Transverse colon (tissue), 4 donors: ENCODE data around the gene ARL9. TPM values are rescaled to one million over a fixed set of nuclear protein-coding genes. Genes with fewer than 3 reads are reported as not detected.

Source experiments
- DNase-seq: peaks from one replicate; pipeline ENCODE4 v3.0.0-alpha.2; 2019
- H3K27ac ChIP-seq, 4 donors: fragments of 200-600 bp; sonication (generic); 2 replicates each; pipeline ENCODE4 v1.5.1; 2016 to 2018; ENCODE audit warnings: inconsistent platforms in 4 of 4
- H3K27me3 ChIP-seq: fragments of 200-600 bp; sonication (generic); 2 replicates; pipeline ENCODE4 v1.5.1; 2017; ENCODE audit warnings: inconsistent platforms
- H3K36me3 ChIP-seq, 4 donors: fragments of 200-600 bp; sonication (generic); 2 replicates each; pipeline ENCODE4 v1.5.1; 2017 to 2019; ENCODE audit warnings: inconsistent platforms in 4 of 4
- H3K4me1 ChIP-seq, 4 donors: fragments of 200-600 bp; sonication (generic); 2 replicates each; pipeline ENCODE4 v1.5.1; 2017 to 2020; ENCODE audit warnings: inconsistent platforms in 4 of 4
- H3K4me3 ChIP-seq, 4 donors: fragments of 200-600 bp; sonication (generic); 1 replicate in 1 of 4; 2 replicates in 3 of 4; pipeline versions ENCODE4 v1.5.1 to v1.6.1; 2017 to 2019; ENCODE audit warnings: inconsistent platforms in 4 of 4
- H3K9me3 ChIP-seq, 2 donors: fragments of 200-600 bp; sonication (generic); 2 replicates each; pipeline ENCODE4 v1.5.1; 2017 to 2019; ENCODE audit warnings: inconsistent platforms in 2 of 2
- EP300 ChIP-seq: sonication (generic); formaldehyde crosslinking; IDR thresholded peaks from one replicate; pipeline ENCODE4 v1.6.1; 2017; ENCODE audit warnings: antibody characterized with exemption, low read depth
- POLR2A ChIP-seq: fragments of 450-650 bp; IDR thresholded peaks from one replicate; pipeline ENCODE4 v1.6.1; 2016; ENCODE audit warnings: antibody characterized with exemption, mild to moderate bottlenecking, moderate library complexity
- POLR2AphosphoS5 ChIP-seq, 3 donors: sonication (generic); formaldehyde crosslinking; IDR thresholded peaks; one replicate each; pipeline ENCODE4 v1.6.1; 2016; ENCODE audit warnings: antibody characterized with exemption in 3 of 3
- WGBS, 2 donors: methylation state at CpG; one replicate each; pipeline ENCODE4 v1.1.5; 2018; ENCODE audit warnings: low coverage in 1 of 2; 5-methylcytosine and 5-hydroxymethylcytosine counted together
- in situ Hi-C, 4 donors: fragments of 200-750 bp; cut with MboI; loops; one replicate each; pipeline versions ENCODE4 v1.15.0 to v1.15.1; 2017; ENCODE audit warnings: low sequenced_read_pairs in 3 of 4, low pct_ligation_motif_present in 1 of 4, low pct_unique_long_range_greater_than_20kb in 1 of 4
- intact Hi-C: fragments of 100-400 bp; cut with DNase I; formaldehyde crosslinking; loops from one replicate; pipeline ENCODE4 v1.15.1; 2023; ENCODE audit warnings: low total_unique reads
- total RNA-seq, 4 donors: library from RNA; depleted of rRNA; stranded (reverse); fragments of >200 nt; gene quantifications; one replicate each; pipeline ENCODE4 v1.1.0, GENCODE V29; 2016
- TF ChIP-seq, protein P1 (sequence below), 5 experiments: fragments of 200-600 bp in 3 of 5; fragments of 450-650 bp in 2 of 5; sonication (generic) in 3 of 5; IDR thresholded peaks; 1 replicate in 2 of 5; 2 replicates in 3 of 5; pipeline ENCODE4 v1.5.1; 2016 to 2017; ENCODE audit warnings: antibody characterized with exemption in 5 of 5, inconsistent platforms in 3 of 5, mild to moderate bottlenecking in 2 of 5, moderate library complexity in 1 of 5

ARL9 gene
- total RNA-seq, 4 donors from 2014 or later: not detected

- 95 to 100% methylated on average over 2 to 5 of the region's 5 CpGs for WGBS, 2 donors
- Histone ChIP-seq H3K27me3 (no peaks in the 10 kb centered on the region), H3K36me3 (peaks cover 0 to 68% (median 31%) of the 10 kb centered on the region in 4 donors), H3K27ac (no peak overlapping the region), H3K4me3 (no peak overlapping the region), H3K9me3 (no peaks in the 10 kb centered on the region), H3K4me1 (no peaks in the 10 kb centered on the region)
- TF ChIP-seq POLR2AphosphoS5 (IDR thresholded peaks at IDR 0.05): no peak
- intact Hi-C loops (no loop called here), in situ Hi-C loops (loop anchor here in 1 of 4 donors (25.0 kb wide), 1 partner anchor 535 kb away; no protein-coding TSS in a partner anchor)
- no peak for DNase-seq
Observed at GRCh38 chr4:56477192-56477702, 28.3 kb upstream of the ARL9 start.

GRCh38 chr4:56480691-56481090, 24.9 kb upstream of the ARL9 start:
- in situ Hi-C loops: loop anchor here in 1 of 4 donors (25.0 kb wide), 1 partner anchor 532 kb away; no protein-coding TSS in a partner anchor
- Histone ChIP-seq H3K36me3 (peaks cover 0 to 66% (median 30%) of the 10 kb centered on the region in 4 donors), H3K27me3 (no peaks in the 10 kb centered on the region), H3K4me1 (no peaks in the 10 kb centered on the region), H3K27ac (no peak overlapping the region), H3K4me3 (no peak overlapping the region), H3K9me3 (no peaks in the 10 kb centered on the region)
- DNase-seq: no peak
- TF ChIP-seq POLR2AphosphoS5 (IDR thresholded peaks at IDR 0.05): no peak
- TF ChIP-seq POLR2A: no peak
- TF ChIP-seq, protein P1, sequence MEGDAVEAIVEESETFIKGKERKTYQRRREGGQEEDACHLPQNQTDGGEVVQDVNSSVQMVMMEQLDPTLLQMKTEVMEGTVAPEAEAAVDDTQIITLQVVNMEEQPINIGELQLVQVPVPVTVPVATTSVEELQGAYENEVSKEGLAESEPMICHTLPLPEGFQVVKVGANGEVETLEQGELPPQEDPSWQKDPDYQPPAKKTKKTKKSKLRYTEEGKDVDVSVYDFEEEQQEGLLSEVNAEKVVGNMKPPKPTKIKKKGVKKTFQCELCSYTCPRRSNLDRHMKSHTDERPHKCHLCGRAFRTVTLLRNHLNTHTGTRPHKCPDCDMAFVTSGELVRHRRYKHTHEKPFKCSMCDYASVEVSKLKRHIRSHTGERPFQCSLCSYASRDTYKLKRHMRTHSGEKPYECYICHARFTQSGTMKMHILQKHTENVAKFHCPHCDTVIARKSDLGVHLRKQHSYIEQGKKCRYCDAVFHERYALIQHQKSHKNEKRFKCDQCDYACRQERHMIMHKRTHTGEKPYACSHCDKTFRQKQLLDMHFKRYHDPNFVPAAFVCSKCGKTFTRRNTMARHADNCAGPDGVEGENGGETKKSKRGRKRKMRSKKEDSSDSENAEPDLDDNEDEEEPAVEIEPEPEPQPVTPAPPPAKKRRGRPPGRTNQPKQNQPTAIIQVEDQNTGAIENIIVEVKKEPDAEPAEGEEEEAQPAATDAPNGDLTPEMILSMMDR (IDR thresholded peaks at IDR 0.05): no peak
- TF ChIP-seq EP300: no peak
- intact Hi-C loops: no loop called here
- 88 to 90% methylated on average over 3 of the region's 3 CpGs for WGBS, 2 donors

DNA sequence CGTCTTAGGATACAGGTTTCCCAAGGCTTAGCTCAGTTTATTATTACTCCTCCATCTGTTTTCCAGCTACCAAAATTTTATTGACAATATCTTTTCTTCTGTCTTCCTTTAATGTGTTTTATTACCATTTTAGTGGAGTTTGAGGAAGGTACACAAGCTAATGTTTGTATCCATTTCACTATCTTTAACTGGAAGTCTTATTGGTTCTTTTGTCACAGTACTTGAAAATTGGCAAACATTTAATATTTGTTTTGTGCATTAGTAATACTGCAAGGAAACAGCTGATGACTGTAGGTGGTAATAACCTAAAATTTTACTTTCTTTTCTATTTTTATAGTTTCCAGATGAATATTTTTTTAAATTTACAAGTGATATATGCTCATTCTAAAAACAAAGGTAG, 9.3 kb upstream of the ARL9 start:
- no peak for TF ChIP-seq POLR2A
- TF ChIP-seq, protein P1 (IDR thresholded peaks at IDR 0.05): no peak
- TF ChIP-seq EP300: no peak
- TF ChIP-seq POLR2AphosphoS5 (IDR thresholded peaks at IDR 0.05): no peak
- intact Hi-C loops: no loop called here
- Histone ChIP-seq H3K36me3 (peaks cover 0 to 68% (median 27%) of the 10 kb centered on the region in 4 donors), H3K27me3 (no peaks in the 10 kb centered on the region), H3K9me3 (no peaks in the 10 kb centered on the region), H3K4me1 (no peaks in the 10 kb centered on the region), H3K27ac (no peak overlapping the region), H3K4me3 (no peak overlapping the region)
- DNase-seq: no peak
- in situ Hi-C loops: loop anchor here in 1 of 4 donors (25.0 kb wide), 1 partner anchor 516 kb away; no protein-coding TSS in a partner anchor
- WGBS, 2 donors: 88 to 96% methylated on average over 1 of the region's 1 CpG

- Histone ChIP-seq H3K4me3 (no peak overlapping the region), H3K9me3 (no peaks in the 10 kb centered on the region), H3K27ac (no peak overlapping the region), H3K27me3 (no peaks in the 10 kb centered on the region), H3K36me3 (no peaks in the 10 kb centered on the region), H3K4me1 (peaks cover 0 to 4% (median 2%) of the 10 kb centered on the region in 4 donors)
- intact Hi-C loops: no loop called here
- peak; percentile 13 for DNase-seq
- TF ChIP-seq POLR2AphosphoS5 (IDR thresholded peaks at IDR 0.05) (no peak), POLR2A (no peak), EP300 (no peak)
- TF ChIP-seq, protein P1 (IDR thresholded peaks at IDR 0.05): no peak
- in situ Hi-C loops: no loop called here
Observed at GRCh38 chr4:56511098-56511497, 5.5 kb downstream of the ARL9 start.

DNA sequence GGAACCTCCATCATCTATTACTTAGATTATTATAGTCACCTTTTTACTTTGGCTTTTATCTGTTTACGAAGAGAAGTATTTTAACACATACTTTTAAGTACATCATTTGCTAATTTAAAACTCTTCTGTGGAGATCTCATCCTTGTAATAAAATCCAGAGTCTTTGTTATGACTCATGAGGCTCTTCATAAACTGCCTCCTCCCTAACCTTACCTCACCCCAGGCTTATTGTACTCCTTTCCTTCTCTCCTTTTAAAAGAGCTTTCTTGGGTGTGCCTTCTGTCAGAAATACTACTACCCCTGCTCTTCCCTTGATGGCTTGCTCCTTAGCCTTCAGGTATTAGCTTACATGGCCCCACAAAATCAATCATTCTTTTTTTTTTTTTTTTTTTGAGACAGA, 6.6 kb downstream of the ARL9 start:
- no peaks in the 10 kb centered on the region for H3K27me3 ChIP-seq
- 80 to 89% methylated on average over 1 of the region's 1 CpG for WGBS, 2 donors
- H3K4me3 ChIP-seq: no peak overlapping the region
- H3K9me3 ChIP-seq: no peaks in the 10 kb centered on the region
- DNase-seq: no peak
- TF ChIP-seq, protein P1 (IDR thresholded peaks at IDR 0.05): no peak
- no peak for TF ChIP-seq EP300
- TF ChIP-seq POLR2A: no peak
- TF ChIP-seq POLR2AphosphoS5 (IDR thresholded peaks at IDR 0.05): no peak
- no peaks in the 10 kb centered on the region for H3K36me3 ChIP-seq
- intact Hi-C loops (no loop called here), in situ Hi-C loops (no loop called here)
- peak overlapping the region in 1 of 4 donors; percentile 7 for H3K27ac ChIP-seq
- H3K4me1 ChIP-seq: no peaks in the 10 kb centered on the region
